SK-N-SH (cell line): ENCODE results near the gene MAGEA3. TPM values are rescaled to one million over a fixed set of nuclear protein-coding genes. Genes with fewer than 3 reads are reported as not detected.
"Not testable (repeated sequence)": the region's sequence is repeated elsewhere in the genome, so short reads cannot be mapped to it uniquely, and the experiment has no call there.

Experiments used
- CTCF ChIA-PET: fragments of 300-600, 350-600 bp; formaldehyde crosslinking; extraction: SDS; loops from one replicate; lab custom pipeline; 2021; lab: Yijun Ruan, JAX
- POLR2A ChIA-PET: fragments of 350-600 bp; sonication (Branson Sonifier 250); formaldehyde crosslinking; extraction: SDS; loops from one replicate; lab custom pipeline; 2020; ENCODE audit warnings: antibody characterized with exemption, inconsistent platforms; lab: Yijun Ruan, JAX
- DNase-seq: peaks from one replicate; pipeline ENCODE4 v3.0.0; 2012
- H2AFZ ChIP-seq: fragments of 200-600 bp; sonication (generic); 2 replicates; pipeline ENCODE4 v1.8.1; 2016; ENCODE audit warnings: antibody characterized with exemption, mild to moderate bottlenecking, low read depth
- H3F3A ChIP-seq: fragments of 200-600 bp; sonication (generic); replicated peaks from 2 replicates; pipeline ENCODE3; 2016; ENCODE audit warnings: antibody characterized with exemption, mild to moderate bottlenecking; ENCODE audit not compliant: insufficient read depth
- H3K27ac ChIP-seq, 2 experiments: fragments of 200-500 bp in 1 of 2; fragments of 200-600 bp in 1 of 2; sonication (Bioruptor generic) in 1 of 2; sonication (generic), shearing (Covaris generic) in 1 of 2; 2 replicates each; pipeline versions ENCODE4 v1.5.1 to v1.6.1; 2014 to 2016; ENCODE audit warnings: low read depth in 2 of 2, inconsistent platforms in 1 of 2, low read length in 1 of 2, mild to moderate bottlenecking in 1 of 2, mixed read lengths in 1 of 2
- H3K27me3 ChIP-seq: fragments of 200-600 bp; sonication (generic), shearing (Covaris generic); 2 replicates; pipeline ENCODE4 v1.6.1; 2016; ENCODE audit warnings: mixed run types; ENCODE audit not compliant: insufficient read depth
- H3K36me3 ChIP-seq, 2 experiments: fragments of 200-500 bp in 1 of 2; fragments of 200-600 bp in 1 of 2; sonication (Bioruptor generic) in 1 of 2; sonication (generic) in 1 of 2; replicated peaks in 1 of 2; 2 replicates each; pipeline versions ENCODE3 to v1.5.1; 2014 to 2016; ENCODE audit warnings: low read length in 1 of 2, mild to moderate bottlenecking in 1 of 2; ENCODE audit not compliant: insufficient read depth in 2 of 2, control insufficient read depth in 1 of 2
- H3K4me1 ChIP-seq, 2 experiments: fragments of 200-500 bp in 1 of 2; fragments of 200-600 bp in 1 of 2; sonication (Bioruptor generic) in 1 of 2; sonication (generic), shearing (Covaris generic) in 1 of 2; 2 replicates each; pipeline versions ENCODE4 v1.5.1 to v1.6.1; 2014 to 2016; ENCODE audit warnings: low read depth in 1 of 2, low read length in 1 of 2, mixed run types in 1 of 2; ENCODE audit not compliant: insufficient read depth in 2 of 2, control insufficient read depth in 1 of 2
- H3K4me2 ChIP-seq: fragments of 200-600 bp; sonication (generic), shearing (Covaris generic); 2 replicates; pipeline ENCODE4 v1.6.1; 2017; ENCODE audit warnings: mixed run types
- H3K4me3 ChIP-seq, 2 experiments: fragments of 200-500 bp in 1 of 2; fragments of 200-600 bp in 1 of 2; sonication (Bioruptor generic) in 1 of 2; sonication (generic), shearing (Covaris generic) in 1 of 2; 2 replicates each; pipeline versions ENCODE4 v1.5.1 to v1.8.1; 2014 to 2016; ENCODE audit warnings: low read depth in 2 of 2, inconsistent platforms in 1 of 2, low read length in 1 of 2, mild to moderate bottlenecking in 1 of 2, mixed read lengths in 1 of 2, moderate library complexity in 1 of 2
- H3K79me2 ChIP-seq: fragments of 200-600 bp; sonication (generic); 2 replicates; pipeline ENCODE4 v1.8.1; 2017; ENCODE audit warnings: mild to moderate bottlenecking; ENCODE audit not compliant: insufficient read depth
- H3K9ac ChIP-seq: fragments of 200-600 bp; sonication (generic); 2 replicates; pipeline ENCODE4 v1.6.1; 2017; ENCODE audit warnings: mixed run types
- H3K9me2 ChIP-seq: fragments of 200-600 bp; sonication (generic); 2 replicates; pipeline ENCODE4 v1.6.1; 2017; ENCODE audit warnings: mixed run types
- H3K9me3 ChIP-seq: fragments of 200-600 bp; sonication (generic); 2 replicates; pipeline ENCODE4 v1.6.1; 2017; ENCODE audit warnings: mixed run types, mild to moderate bottlenecking, moderate library complexity
- H4K20me1 ChIP-seq: fragments of 200-600 bp; sonication (generic); 2 replicates; pipeline ENCODE4 v1.6.1; 2017; ENCODE audit warnings: mild to moderate bottlenecking, mixed run types; ENCODE audit not compliant: insufficient read depth
- CHD2 ChIP-seq: fragments of 150-350 bp; IDR thresholded peaks from 2 replicates; pipeline ENCODE4 v1.6.1; 2018; ENCODE audit warnings: low read length; ENCODE audit not compliant: partially characterized antibody
- CTCF ChIP-seq: fragments of 200-600 bp; sonication (generic); IDR thresholded peaks from 2 replicates; pipeline ENCODE4 v1.6.1; 2017; ENCODE audit warnings: antibody characterized with exemption, mild to moderate bottlenecking, moderate library complexity
- ELF1 ChIP-seq: IDR thresholded peaks from 2 replicates; pipeline ENCODE4 v1.4.0; 2012
- EP300 ChIP-seq, 2 experiments: IDR thresholded peaks; 2 replicates each; pipeline versions ENCODE4 v1.4.0 to v1.6.1; 2012; ENCODE audit warnings: borderline replicate concordance in 1 of 2, low read depth in 1 of 2, low read length in 1 of 2
- FOSL2 ChIP-seq: IDR thresholded peaks from 2 replicates; pipeline ENCODE4 v1.4.0; 2012; ENCODE audit warnings: low read depth, mild to moderate bottlenecking, moderate library complexity, borderline replicate concordance
- FOXJ3 ChIP-seq: sonication (generic); formaldehyde crosslinking; IDR thresholded peaks from 2 replicates; pipeline ENCODE4 v1.5.1; 2020; ENCODE audit warnings: mild to moderate bottlenecking, missing genetic modification reagents
- FOXM1 ChIP-seq: IDR thresholded peaks from 2 replicates; pipeline ENCODE4 v1.4.0; 2012; ENCODE audit warnings: low read depth, mild to moderate bottlenecking
- GABPA ChIP-seq: IDR thresholded peaks from 2 replicates; pipeline ENCODE4 v1.4.0; 2012; ENCODE audit warnings: low read depth, mild to moderate bottlenecking
- GATA2 ChIP-seq: sonication (generic); formaldehyde crosslinking; IDR thresholded peaks from 2 replicates; pipeline ENCODE4 v1.5.0; 2020; ENCODE audit warnings: mild to moderate bottlenecking, missing genetic modification reagents
- IRF3 ChIP-seq: fragments of 150-350 bp; IDR thresholded peaks from 2 replicates; pipeline ENCODE4 v1.6.1; 2016; ENCODE audit warnings: mild to moderate bottlenecking, low read depth, low read length
- MAX ChIP-seq: IDR thresholded peaks from 2 replicates; pipeline ENCODE4 v1.4.0; 2012; ENCODE audit warnings: low read depth
- MEF2A ChIP-seq: IDR thresholded peaks from 2 replicates; pipeline ENCODE4 v1.4.0; 2012; ENCODE audit warnings: low read depth, borderline replicate concordance
- RAD21 ChIP-seq: IDR thresholded peaks from 2 replicates; pipeline ENCODE4 v1.6.1; 2012; ENCODE audit warnings: mild to moderate bottlenecking, low read length
- REST ChIP-seq: IDR thresholded peaks from 2 replicates; pipeline ENCODE4 v1.6.1; 2012; ENCODE audit warnings: mild to moderate bottlenecking, low read depth, low read length, moderate library complexity
- RFX5 ChIP-seq: IDR thresholded peaks from 2 replicates; pipeline ENCODE4 v1.6.1; 2012; ENCODE audit warnings: mild to moderate bottlenecking, improper control_type of control experiment, low read length
- WGBS: methylation state at CpG from one replicate; pipeline ENCODE4 v1.1.6; 2017; ENCODE audit warnings: low lambda C conversion rate; 5-methylcytosine and 5-hydroxymethylcytosine counted together
- polyA plus RNA-seq, 3 experiments: library from polyadenylated mRNA; depleted of rRNA; stranded (reverse); fragments of >200 nt; gene quantifications; 2 replicates each; pipeline ENCODE4 v1.2.3, GENCODE V29; 2012
- TF ChIP-seq, protein P1 (sequence below): IDR thresholded peaks from 2 replicates; pipeline ENCODE4; 2012
- TF ChIP-seq, protein P2 (sequence below): IDR thresholded peaks from 2 replicates; pipeline ENCODE4 v1.4.0; 2012; ENCODE audit warnings: low read depth, borderline replicate concordance
- TF ChIP-seq, protein P3 (sequence below): fragments of 150-350 bp; IDR thresholded peaks from 2 replicates; pipeline ENCODE4 v1.6.1; 2017; ENCODE audit warnings: antibody characterized with exemption, low read length, low read depth, borderline replicate concordance

The MAGEA3 gene
- polyA plus RNA-seq, 1 of the 3 experiments (the other 2 are of a cell fraction): 84.2 TPM

GRCh38 chrX:152674135-152674534 is 24.5 kb upstream of the MAGEA3 start:
- Histone ChIP-seq H3K27me3 (no peaks in the 10 kb centered on the region), H2AFZ (no peak overlapping the region), H3K9ac (no peak overlapping the region), H3K4me3 (no peak overlapping the region), H3K79me2 (no peaks in the 10 kb centered on the region), H3K9me2 (no peaks in the 10 kb centered on the region), H3K4me1 (no peaks in the 10 kb centered on the region), H3F3A (no peaks in the 10 kb centered on the region), H3K36me3 (no peaks in the 10 kb centered on the region), H4K20me1 (no peaks in the 10 kb centered on the region), H3K9me3 (no peaks in the 10 kb centered on the region), H3K27ac (no peak overlapping the region), H3K4me2 (no peak overlapping the region)
- TF ChIP-seq GATA2 (CRISPR knock-in tag) (no peak), MEF2A (no peak), FOSL2 (no peak), FOXM1 (no peak), GABPA (no peak), CTCF (no peak), CHD2 (no peak), RFX5 (no peak), RAD21 (no peak), EP300 (IDR thresholded peaks at IDR 0.05; ENCODE audit: borderline replicate concordance in 1 of 2, low read depth in 1 of 2, low read length in 1 of 2) (no peak), REST (no peak), FOXJ3 (CRISPR knock-in tag) (no peak), MAX (no peak), IRF3 (no peak), ELF1 (no peak)
- TF ChIP-seq, protein P1, sequence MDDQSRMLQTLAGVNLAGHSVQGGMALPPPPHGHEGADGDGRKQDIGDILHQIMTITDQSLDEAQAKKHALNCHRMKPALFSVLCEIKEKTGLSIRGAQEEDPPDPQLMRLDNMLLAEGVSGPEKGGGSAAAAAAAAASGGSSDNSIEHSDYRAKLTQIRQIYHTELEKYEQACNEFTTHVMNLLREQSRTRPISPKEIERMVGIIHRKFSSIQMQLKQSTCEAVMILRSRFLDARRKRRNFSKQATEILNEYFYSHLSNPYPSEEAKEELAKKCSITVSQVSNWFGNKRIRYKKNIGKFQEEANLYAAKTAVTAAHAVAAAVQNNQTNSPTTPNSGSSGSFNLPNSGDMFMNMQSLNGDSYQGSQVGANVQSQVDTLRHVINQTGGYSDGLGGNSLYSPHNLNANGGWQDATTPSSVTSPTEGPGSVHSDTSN: no peak
- TF ChIP-seq, protein P2, sequence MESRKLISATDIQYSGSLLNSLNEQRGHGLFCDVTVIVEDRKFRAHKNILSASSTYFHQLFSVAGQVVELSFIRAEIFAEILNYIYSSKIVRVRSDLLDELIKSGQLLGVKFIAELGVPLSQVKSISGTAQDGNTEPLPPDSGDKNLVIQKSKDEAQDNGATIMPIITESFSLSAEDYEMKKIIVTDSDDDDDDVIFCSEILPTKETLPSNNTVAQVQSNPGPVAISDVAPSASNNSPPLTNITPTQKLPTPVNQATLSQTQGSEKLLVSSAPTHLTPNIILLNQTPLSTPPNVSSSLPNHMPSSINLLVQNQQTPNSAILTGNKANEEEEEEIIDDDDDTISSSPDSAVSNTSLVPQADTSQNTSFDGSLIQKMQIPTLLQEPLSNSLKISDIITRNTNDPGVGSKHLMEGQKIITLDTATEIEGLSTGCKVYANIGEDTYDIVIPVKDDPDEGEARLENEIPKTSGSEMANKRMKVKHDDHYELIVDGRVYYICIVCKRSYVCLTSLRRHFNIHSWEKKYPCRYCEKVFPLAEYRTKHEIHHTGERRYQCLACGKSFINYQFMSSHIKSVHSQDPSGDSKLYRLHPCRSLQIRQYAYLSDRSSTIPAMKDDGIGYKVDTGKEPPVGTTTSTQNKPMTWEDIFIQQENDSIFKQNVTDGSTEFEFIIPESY: no peak
- TF ChIP-seq, protein P3, sequence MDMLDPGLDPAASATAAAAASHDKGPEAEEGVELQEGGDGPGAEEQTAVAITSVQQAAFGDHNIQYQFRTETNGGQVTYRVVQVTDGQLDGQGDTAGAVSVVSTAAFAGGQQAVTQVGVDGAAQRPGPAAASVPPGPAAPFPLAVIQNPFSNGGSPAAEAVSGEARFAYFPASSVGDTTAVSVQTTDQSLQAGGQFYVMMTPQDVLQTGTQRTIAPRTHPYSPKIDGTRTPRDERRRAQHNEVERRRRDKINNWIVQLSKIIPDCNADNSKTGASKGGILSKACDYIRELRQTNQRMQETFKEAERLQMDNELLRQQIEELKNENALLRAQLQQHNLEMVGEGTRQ: no peak
- DNase-seq: no peak
- ChIA-PET POLR2A (no interaction called here), CTCF (no interaction called here)
- 16% methylated on average over 2 of the region's 2 CpGs for WGBS

- POLR2A ChIA-PET, H3F3A ChIP-seq, H3K9me2 ChIP-seq, H4K20me1 ChIP-seq, H3K4me3 ChIP-seq, H2AFZ ChIP-seq, H3K79me2 ChIP-seq, H3K9ac ChIP-seq, DNase-seq, H3K4me2 ChIP-seq, H3K27me3 ChIP-seq, H3K4me1 ChIP-seq, CTCF ChIA-PET, H3K36me3 ChIP-seq, H3K9me3 ChIP-seq, H3K27ac ChIP-seq: not testable (repeated sequence)
- 69% methylated on average over 3 of the region's 3 CpGs for WGBS
Observed at GRCh38 chrX:152674652-152675051, 23.9 kb upstream of the MAGEA3 start.
